A549 (cell line): ENCODE measurements around the gene SUFU. TPM values are rescaled to one million over a fixed set of nuclear protein-coding genes. Genes with fewer than 3 reads are reported as not detected.

ENCODE experiments used
- ATAC-seq, 2 experiments: fragments of 200-7000 bp in 1 of 2; fragments of >200 bp in 1 of 2; cut with Nextera tagmentation in 1 of 2; cut with Tn5 transposase in 1 of 2; 3 replicates each; pipeline versions ENCODE4 v1.8.0 to v1.9.1; 2018 to 2020; ENCODE audit warnings: mild to moderate bottlenecking in 1 of 2, moderate library complexity in 1 of 2
- CTCF ChIA-PET: fragments of 300-600 bp; sonication (Branson Sonifier 250); formaldehyde crosslinking; extraction: SDS; loops from one replicate; lab custom pipeline; 2021; ENCODE audit warnings: antibody characterized with exemption, inconsistent platforms; lab: Yijun Ruan, JAX
- POLR2A ChIA-PET: fragments of 350-600 bp; formaldehyde crosslinking; extraction: SDS; loops from one replicate; lab custom pipeline; 2021; ENCODE audit warnings: antibody characterized with exemption, inconsistent platforms; lab: Yijun Ruan, JAX
- DNase-seq, 2 experiments: peaks; one replicate each; pipeline versions ENCODE4 v3.0.0 to v3.0.0-alpha.2; 2011 to 2016; ENCODE audit warnings: low read depth in 1 of 2, low spot score in 1 of 2
- FAIRE-seq: peaks from 2 replicates; lab custom pipeline; 2011; peaks lifted over from hg19 to GRCh38; lab: Jason Lieb, UNC
- H3K27ac ChIP-seq, 2 experiments: fragments of >200 bp; sonication (Bioruptor Twin); formaldehyde crosslinking; 3 replicates each; pipeline ENCODE4 v1.5.1; 2016 to 2017
- H3K4me1 ChIP-seq: fragments of >200 bp; sonication (Bioruptor Twin); formaldehyde crosslinking; 3 replicates; pipeline ENCODE4 v1.6.1; 2016
- H3K4me2 ChIP-seq: fragments of >200 bp; sonication (Bioruptor Twin); formaldehyde crosslinking; 3 replicates; pipeline ENCODE4 v1.6.1; 2016
- H3K4me3 ChIP-seq: fragments of >200 bp; sonication (Bioruptor Twin); formaldehyde crosslinking; 3 replicates; pipeline ENCODE4 v1.5.1; 2016
- H3K9me3 ChIP-seq: fragments of >200 bp; sonication (Bioruptor Twin); formaldehyde crosslinking; 3 replicates; pipeline ENCODE4 v1.6.1; 2016
- BHLHE40 ChIP-seq: IDR thresholded peaks from 2 replicates; pipeline ENCODE4 v1.6.1; 2012; ENCODE audit warnings: low read depth, low read length, inconsistent platforms
- CBX8 ChIP-seq: fragments of 200-600 bp; sonication (generic); IDR thresholded peaks from 2 replicates; pipeline ENCODE4 v1.6.1; 2016
- FOXS1 ChIP-seq: fragments of 250-450 bp; sonication (Bioruptor Pico); IDR thresholded peaks from 2 replicates; pipeline ENCODE4 v1.5.0; 2020; ENCODE audit warnings: mild to moderate bottlenecking, moderate library complexity
- HOXB13 ChIP-seq: fragments of 250-450 bp; sonication (Bioruptor Pico); IDR thresholded peaks from 2 replicates; pipeline ENCODE4 v1.5.0; 2020; ENCODE audit warnings: low read depth, mild to moderate bottlenecking, moderate library complexity
- MAFK ChIP-seq: fragments of 450-650 bp; IDR thresholded peaks from 2 replicates; pipeline ENCODE4 v1.6.1; 2014; ENCODE audit not compliant: partially characterized antibody
- RAD21 ChIP-seq, 2 experiments: fragments of >200 bp in 1 of 2; sonication (Bioruptor Twin) in 1 of 2; formaldehyde crosslinking in 1 of 2; IDR thresholded peaks in 1 of 2; conservative IDR thresholded peaks in 1 of 2; 2 replicates in 1 of 2; 3 replicates in 1 of 2; pipeline ENCODE4 v1.6.1; 2012 to 2018; ENCODE audit warnings: inconsistent platforms in 1 of 2
- RARB ChIP-seq: fragments of 250-450 bp; sonication (Bioruptor Pico); IDR thresholded peaks from 2 replicates; pipeline ENCODE4 v1.8.0; 2021; ENCODE audit warnings: mild to moderate bottlenecking, moderate library complexity
- RNF2 ChIP-seq: fragments of 200-600 bp; sonication (generic); IDR thresholded peaks from 2 replicates; pipeline ENCODE4 v1.6.1; 2016; ENCODE audit warnings: low read depth, mild to moderate bottlenecking, antibody characterized with exemption, moderate library complexity, borderline replicate concordance
- SREBF2 ChIP-seq: fragments of 450-650 bp; IDR thresholded peaks from 2 replicates; pipeline ENCODE4 v1.6.1; 2014; ENCODE audit warnings: mild to moderate bottlenecking, moderate library complexity
- TP53 ChIP-seq: fragments of 250-450 bp; sonication (Bioruptor Pico); IDR thresholded peaks from 2 replicates; pipeline ENCODE4 v1.5.0; 2021; ENCODE audit warnings: mild to moderate bottlenecking, moderate library complexity
- ZNF302 ChIP-seq: fragments of 250-450 bp; sonication (Bioruptor Pico); IDR thresholded peaks from 2 replicates; pipeline ENCODE4 v1.9.0; 2021; ENCODE audit warnings: inconsistent platforms, mild to moderate bottlenecking, moderate library complexity
- ZSCAN20 ChIP-seq: fragments of 250-450 bp; sonication (Bioruptor Pico); IDR thresholded peaks from 2 replicates; pipeline ENCODE4 v1.8.0; 2022; ENCODE audit warnings: mild to moderate bottlenecking, moderate library complexity
- WGBS: methylation state at CpG from one replicate; pipeline ENCODE4 v1.1.6; 2017; ENCODE audit errors: missing lambda C conversion rate; 5-methylcytosine and 5-hydroxymethylcytosine counted together
- polyA plus RNA-seq, 4 experiments: library from polyadenylated mRNA; depleted of rRNA in 3 of 4; stranded (reverse); fragments of >200 nt; fragmentation: RNase III in 1 of 4; extraction: RNeasy Plus Mini Kit Qiagen cat#74134 plus additional on column Dnase treatment in 1 of 4; gene quantifications; 2 replicates in 3 of 4; 3 replicates in 1 of 4; pipeline ENCODE4 v1.2.3, GENCODE V29; 2011 to 2017
- TF ChIP-seq, protein P1 (sequence below): fragments of 200-600 bp; sonication (generic); IDR thresholded peaks from 2 replicates; pipeline ENCODE4 v1.6.1; 2016; ENCODE audit warnings: antibody characterized with exemption, mild to moderate bottlenecking, moderate library complexity
- TF ChIP-seq, protein P2 (sequence below): fragments of >200 bp; sonication (Bioruptor Twin); formaldehyde crosslinking; IDR thresholded peaks from 2 replicates; pipeline ENCODE4 v1.6.1; 2016
- TF ChIP-seq, protein P3 (sequence below): fragments of 250-450 bp; sonication (Bioruptor Pico); IDR thresholded peaks from 2 replicates; pipeline ENCODE4 v1.5.0; 2021; ENCODE audit warnings: mild to moderate bottlenecking, moderate library complexity, borderline replicate concordance
- TF ChIP-seq, protein P4 (sequence below): IDR thresholded peaks from 2 replicates; pipeline ENCODE4 v1.6.1; 2012; ENCODE audit warnings: low read depth, borderline replicate concordance
- TF ChIP-seq, protein P5 (sequence below): fragments of 450-650 bp; IDR thresholded peaks from 2 replicates; pipeline ENCODE4 v1.6.1; 2014; ENCODE audit warnings: antibody characterized with exemption
- TF ChIP-seq, protein P6 (sequence below): fragments of 250-450 bp; sonication (Bioruptor Pico); IDR thresholded peaks from 2 replicates; pipeline ENCODE4 v1.5.0; 2020; ENCODE audit warnings: low read depth, mild to moderate bottlenecking, moderate library complexity
- TF ChIP-seq, protein P7 (sequence below): fragments of >200 bp; sonication (Bioruptor Twin); formaldehyde crosslinking; IDR thresholded peaks from 3 replicates; pipeline ENCODE4 v1.6.1; 2016
- TF ChIP-seq, protein P8 (sequence below): IDR thresholded peaks from 2 replicates; pipeline ENCODE4 v1.6.1; 2012

Gene SUFU
- polyA plus RNA-seq, 2 of the 4 experiments (the other 2 are of a cell fraction): 3.7 to 5.5 TPM

DNA sequence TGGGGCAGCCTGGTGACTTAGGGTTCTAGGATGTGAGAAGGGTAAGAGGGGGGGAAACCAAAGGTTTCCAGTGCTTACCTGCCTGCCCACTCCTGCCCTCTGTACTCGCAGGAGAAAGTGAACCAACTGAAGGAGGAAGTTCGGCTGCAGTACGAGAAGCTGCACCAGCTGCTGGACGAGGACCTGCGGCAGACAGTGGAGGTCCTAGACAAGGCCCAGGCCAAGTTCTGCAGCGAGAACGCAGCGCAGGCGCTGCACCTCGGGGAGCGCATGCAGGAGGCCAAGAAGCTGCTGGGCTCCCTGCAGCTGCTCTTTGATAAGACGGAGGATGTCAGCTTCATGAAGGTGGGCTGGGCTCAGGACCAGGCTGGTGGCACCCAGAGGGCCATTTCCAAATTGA is 151.2 kb downstream of the SUFU start:
- CTCF ChIA-PET: interaction anchor here (1.2 to 6.5 kb wide), 5 partner anchors 10 to 27 kb away, joined by 3 to 38 read pairs (median 9); partner anchors contain the start of gene TRIM8
- POLR2A ChIA-PET: interaction anchor here (1.5 kb wide), 1 partner anchor 10 kb away, joined by 4 read pairs; no protein-coding TSS in a partner anchor
- Histone ChIP-seq H3K4me2 (no peak overlapping the region), H3K4me1 (peaks cover 25% of the 10 kb centered on the region), H3K9me3 (no peaks in the 10 kb centered on the region), H3K27ac (no peak overlapping the region), H3K4me3 (no peak overlapping the region)
- DNase-seq (no peak), ATAC-seq (no peak), FAIRE-seq (no peak)
- TF ChIP-seq, protein P1, sequence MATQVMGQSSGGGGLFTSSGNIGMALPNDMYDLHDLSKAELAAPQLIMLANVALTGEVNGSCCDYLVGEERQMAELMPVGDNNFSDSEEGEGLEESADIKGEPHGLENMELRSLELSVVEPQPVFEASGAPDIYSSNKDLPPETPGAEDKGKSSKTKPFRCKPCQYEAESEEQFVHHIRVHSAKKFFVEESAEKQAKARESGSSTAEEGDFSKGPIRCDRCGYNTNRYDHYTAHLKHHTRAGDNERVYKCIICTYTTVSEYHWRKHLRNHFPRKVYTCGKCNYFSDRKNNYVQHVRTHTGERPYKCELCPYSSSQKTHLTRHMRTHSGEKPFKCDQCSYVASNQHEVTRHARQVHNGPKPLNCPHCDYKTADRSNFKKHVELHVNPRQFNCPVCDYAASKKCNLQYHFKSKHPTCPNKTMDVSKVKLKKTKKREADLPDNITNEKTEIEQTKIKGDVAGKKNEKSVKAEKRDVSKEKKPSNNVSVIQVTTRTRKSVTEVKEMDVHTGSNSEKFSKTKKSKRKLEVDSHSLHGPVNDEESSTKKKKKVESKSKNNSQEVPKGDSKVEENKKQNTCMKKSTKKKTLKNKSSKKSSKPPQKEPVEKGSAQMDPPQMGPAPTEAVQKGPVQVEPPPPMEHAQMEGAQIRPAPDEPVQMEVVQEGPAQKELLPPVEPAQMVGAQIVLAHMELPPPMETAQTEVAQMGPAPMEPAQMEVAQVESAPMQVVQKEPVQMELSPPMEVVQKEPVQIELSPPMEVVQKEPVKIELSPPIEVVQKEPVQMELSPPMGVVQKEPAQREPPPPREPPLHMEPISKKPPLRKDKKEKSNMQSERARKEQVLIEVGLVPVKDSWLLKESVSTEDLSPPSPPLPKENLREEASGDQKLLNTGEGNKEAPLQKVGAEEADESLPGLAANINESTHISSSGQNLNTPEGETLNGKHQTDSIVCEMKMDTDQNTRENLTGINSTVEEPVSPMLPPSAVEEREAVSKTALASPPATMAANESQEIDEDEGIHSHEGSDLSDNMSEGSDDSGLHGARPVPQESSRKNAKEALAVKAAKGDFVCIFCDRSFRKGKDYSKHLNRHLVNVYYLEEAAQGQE: no peak
- TF ChIP-seq FOXS1 (CRISPR knock-in tag) (no peak), SREBF2 (no peak), CBX8 (no peak), BHLHE40 (no peak), MAFK (no peak), HOXB13 (no peak), RARB (CRISPR knock-in tag) (no peak)
- TF ChIP-seq, protein P2, sequence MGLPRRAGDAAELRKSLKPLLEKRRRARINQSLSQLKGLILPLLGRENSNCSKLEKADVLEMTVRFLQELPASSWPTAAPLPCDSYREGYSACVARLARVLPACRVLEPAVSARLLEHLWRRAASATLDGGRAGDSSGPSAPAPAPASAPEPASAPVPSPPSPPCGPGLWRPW: no peak
- TF ChIP-seq, protein P3, sequence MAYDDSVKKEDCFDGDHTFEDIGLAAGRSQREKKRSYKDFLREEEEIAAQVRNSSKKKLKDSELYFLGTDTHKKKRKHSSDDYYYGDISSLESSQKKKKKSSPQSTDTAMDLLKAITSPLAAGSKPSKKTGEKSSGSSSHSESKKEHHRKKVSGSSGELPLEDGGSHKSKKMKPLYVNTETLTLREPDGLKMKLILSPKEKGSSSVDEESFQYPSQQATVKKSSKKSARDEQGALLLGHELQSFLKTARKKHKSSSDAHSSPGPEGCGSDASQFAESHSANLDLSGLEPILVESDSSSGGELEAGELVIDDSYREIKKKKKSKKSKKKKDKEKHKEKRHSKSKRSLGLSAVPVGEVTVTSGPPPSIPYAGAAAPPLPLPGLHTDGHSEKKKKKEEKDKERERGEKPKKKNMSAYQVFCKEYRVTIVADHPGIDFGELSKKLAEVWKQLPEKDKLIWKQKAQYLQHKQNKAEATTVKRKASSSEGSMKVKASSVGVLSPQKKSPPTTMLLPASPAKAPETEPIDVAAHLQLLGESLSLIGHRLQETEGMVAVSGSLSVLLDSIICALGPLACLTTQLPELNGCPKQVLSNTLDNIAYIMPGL: no peak
- TF ChIP-seq, protein P4, sequence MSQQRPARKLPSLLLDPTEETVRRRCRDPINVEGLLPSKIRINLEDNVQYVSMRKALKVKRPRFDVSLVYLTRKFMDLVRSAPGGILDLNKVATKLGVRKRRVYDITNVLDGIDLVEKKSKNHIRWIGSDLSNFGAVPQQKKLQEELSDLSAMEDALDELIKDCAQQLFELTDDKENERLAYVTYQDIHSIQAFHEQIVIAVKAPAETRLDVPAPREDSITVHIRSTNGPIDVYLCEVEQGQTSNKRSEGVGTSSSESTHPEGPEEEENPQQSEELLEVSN: no peak
- WGBS: 96% methylated on average over 12 of the region's 12 CpGs

DNA sequence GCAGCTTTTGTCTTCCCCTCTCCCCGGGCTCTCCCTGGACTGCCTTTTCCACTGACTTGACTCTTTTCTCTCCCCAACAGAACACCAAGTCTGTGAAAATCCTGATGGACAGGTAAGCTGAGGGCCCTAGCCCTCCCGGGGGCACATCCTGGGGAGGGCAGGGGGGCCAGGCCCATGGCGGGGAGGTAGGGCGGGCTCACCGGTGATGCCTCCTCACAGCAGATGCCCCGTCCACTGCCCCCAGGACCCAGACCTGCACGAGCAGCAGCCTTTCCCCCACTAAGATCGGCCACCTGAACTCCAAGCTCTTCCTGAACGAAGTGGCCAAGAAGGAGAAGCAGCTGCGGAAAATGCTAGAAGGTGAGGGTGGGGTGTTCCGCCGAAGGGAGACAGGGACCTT is 152.3 kb downstream of the SUFU start:
- TF ChIP-seq, protein P5, sequence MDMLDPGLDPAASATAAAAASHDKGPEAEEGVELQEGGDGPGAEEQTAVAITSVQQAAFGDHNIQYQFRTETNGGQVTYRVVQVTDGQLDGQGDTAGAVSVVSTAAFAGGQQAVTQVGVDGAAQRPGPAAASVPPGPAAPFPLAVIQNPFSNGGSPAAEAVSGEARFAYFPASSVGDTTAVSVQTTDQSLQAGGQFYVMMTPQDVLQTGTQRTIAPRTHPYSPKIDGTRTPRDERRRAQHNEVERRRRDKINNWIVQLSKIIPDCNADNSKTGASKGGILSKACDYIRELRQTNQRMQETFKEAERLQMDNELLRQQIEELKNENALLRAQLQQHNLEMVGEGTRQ: no peak
- TF ChIP-seq FOXS1 (CRISPR knock-in tag): no peak
- TF ChIP-seq, protein P6, sequence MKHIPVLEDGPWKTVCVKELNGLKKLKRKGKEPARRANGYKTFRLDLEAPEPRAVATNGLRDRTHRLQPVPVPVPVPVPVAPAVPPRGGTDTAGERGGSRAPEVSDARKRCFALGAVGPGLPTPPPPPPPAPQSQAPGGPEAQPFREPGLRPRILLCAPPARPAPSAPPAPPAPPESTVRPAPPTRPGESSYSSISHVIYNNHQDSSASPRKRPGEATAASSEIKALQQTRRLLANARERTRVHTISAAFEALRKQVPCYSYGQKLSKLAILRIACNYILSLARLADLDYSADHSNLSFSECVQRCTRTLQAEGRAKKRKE (CRISPR knock-in tag): no peak
- no peak for TF ChIP-seq SREBF2
- no peak for TF ChIP-seq RAD21 (conservative IDR thresholded peaks at IDR 0.05 in 1 of 2, IDR thresholded peaks at IDR 0.05 in 1 of 2)
- TF ChIP-seq TP53 (CRISPR knock-in tag): no peak
- TF ChIP-seq, protein P7, sequence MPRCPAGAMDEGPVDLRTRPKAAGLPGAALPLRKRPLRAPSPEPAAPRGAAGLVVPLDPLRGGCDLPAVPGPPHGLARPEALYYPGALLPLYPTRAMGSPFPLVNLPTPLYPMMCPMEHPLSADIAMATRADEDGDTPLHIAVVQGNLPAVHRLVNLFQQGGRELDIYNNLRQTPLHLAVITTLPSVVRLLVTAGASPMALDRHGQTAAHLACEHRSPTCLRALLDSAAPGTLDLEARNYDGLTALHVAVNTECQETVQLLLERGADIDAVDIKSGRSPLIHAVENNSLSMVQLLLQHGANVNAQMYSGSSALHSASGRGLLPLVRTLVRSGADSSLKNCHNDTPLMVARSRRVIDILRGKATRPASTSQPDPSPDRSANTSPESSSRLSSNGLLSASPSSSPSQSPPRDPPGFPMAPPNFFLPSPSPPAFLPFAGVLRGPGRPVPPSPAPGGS: no peak
- no peak for TF ChIP-seq ZNF302
- TF ChIP-seq, protein P8, sequence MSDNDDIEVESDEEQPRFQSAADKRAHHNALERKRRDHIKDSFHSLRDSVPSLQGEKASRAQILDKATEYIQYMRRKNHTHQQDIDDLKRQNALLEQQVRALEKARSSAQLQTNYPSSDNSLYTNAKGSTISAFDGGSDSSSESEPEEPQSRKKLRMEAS: no peak
- TF ChIP-seq RNF2: no peak
- no peak for TF ChIP-seq ZSCAN20 (CRISPR knock-in tag)
- DNase-seq (no peak), FAIRE-seq (no peak), ATAC-seq (no peak)
- ChIA-PET POLR2A (interaction anchor here (1.5 kb wide), 1 partner anchor 11 kb away, joined by 4 read pairs; no protein-coding TSS in a partner anchor), CTCF (interaction anchor here (0.7 to 6.5 kb wide), 7 partner anchors 11 to 262 kb away, joined by 3 to 38 read pairs (median 5); partner anchors contain the start of genes CNNM2 and TRIM8)
- no peak overlapping the region for H3K4me3 ChIP-seq
- H3K9me3 ChIP-seq: no peaks in the 10 kb centered on the region
- H3K4me1 ChIP-seq: peaks cover 17% of the 10 kb centered on the region
- H3K4me2 ChIP-seq: no peak overlapping the region
- WGBS: 98% methylated on average over 11 of the region's 12 CpGs
- no peak overlapping the region for H3K27ac ChIP-seq
